GM12878 (cell line): ENCODE results near the gene SETBP1.

Experiments
- CTCF ChIP-seq, 3 experiments: IDR thresholded peaks in 2 of 3; conservative IDR thresholded peaks in 1 of 3; 2 replicates each; pipeline ENCODE4 v1.5.1; 2011; ENCODE audit warnings: low read depth in 3 of 3, low read length in 3 of 3, mild to moderate bottlenecking in 3 of 3, control low read depth in 2 of 3, moderate library complexity in 2 of 3, inconsistent platforms in 1 of 3, mixed read lengths in 1 of 3; ENCODE audit not compliant: control insufficient read depth in 2 of 3, insufficient read depth in 1 of 3; ENCODE audit errors: extremely low read depth in 1 of 3
- EP300 ChIP-seq, 2 experiments: fragments of 150-350 bp in 1 of 2; IDR thresholded peaks; 2 replicates each; pipeline ENCODE4 v1.6.1; 2011 to 2012; ENCODE audit warnings: low read depth in 2 of 2, low read length in 2 of 2, borderline replicate concordance in 1 of 2, improper control_type of control experiment in 1 of 2, inconsistent platforms in 1 of 2; ENCODE audit not compliant: control insufficient read depth in 1 of 2
- HCFC1 ChIP-seq: fragments of 150-350 bp; IDR thresholded peaks from 2 replicates; pipeline ENCODE4 v1.6.1; 2014; ENCODE audit warnings: low read length
- SIX5 ChIP-seq: IDR thresholded peaks from 2 replicates; pipeline ENCODE4 v1.6.1; 2011; ENCODE audit warnings: mild to moderate bottlenecking, low read depth, low read length, moderate library complexity; ENCODE audit not compliant: severe bottlenecking
- SPI1 ChIP-seq: IDR thresholded peaks from 2 replicates; pipeline ENCODE4 v1.6.1; 2011; ENCODE audit warnings: low read depth, mild to moderate bottlenecking, low read length, moderate library complexity, borderline replicate concordance; ENCODE audit not compliant: insufficient read depth

- TF ChIP-seq CTCF (IDR thresholded peaks at IDR 0.05 in 2 of 3, conservative IDR thresholded peaks at IDR 0.05 in 1 of 3; ENCODE audit: control insufficient read depth in 2 of 3, extremely low read depth in 1 of 3, insufficient read depth in 1 of 3, low read depth in 3 of 3, low read length in 3 of 3) = no peak
- no peak for TF ChIP-seq SIX5
- TF ChIP-seq EP300 (IDR thresholded peaks at IDR 0.05; ENCODE audit: borderline replicate concordance in 1 of 2, control insufficient read depth in 1 of 2, low read depth in 2 of 2, low read length in 2 of 2) = no peak
- peak; percentile 54; the same call in 1 of the 2 replicates for TF ChIP-seq SPI1
- TF ChIP-seq HCFC1 = no peak
Observed at GRCh38 chr18:45081566-45082181, 401.0 kb downstream of the SETBP1 start.
